Smooth muscle cell (in vitro differentiated cells): ENCODE results near the gene STRIP1. TPM values are rescaled to one million over a fixed set of nuclear protein-coding genes. Genes with fewer than 3 reads are reported as not detected.

Source experiments
- DNase-seq: peaks from one replicate; lab custom pipeline; 2025; ENCODE audit not compliant: unreplicated experiment; lab: John Stamatoyannopoulos, UW
- H2AFZ ChIP-seq: fragments of 200-600 bp; sonication (generic); 2 replicates; pipeline ENCODE4 v1.6.0; 2016; ENCODE audit warnings: antibody characterized with exemption, low read depth, mild to moderate bottlenecking
- H3F3A ChIP-seq: fragments of 200-600 bp; sonication (generic); 2 replicates; pipeline ENCODE4 v1.6.0; 2017; ENCODE audit warnings: antibody characterized with exemption, low read depth
- H3K27ac ChIP-seq: fragments of 200-600 bp; sonication (generic); 2 replicates; pipeline ENCODE4 v1.5.1; 2016; ENCODE audit warnings: low read depth, mild to moderate bottlenecking
- H3K27me3 ChIP-seq: fragments of 200-600 bp; sonication (generic); 2 replicates; pipeline ENCODE4 v1.6.1; 2016; ENCODE audit warnings: low read depth, mild to moderate bottlenecking
- H3K36me3 ChIP-seq: fragments of 200-600 bp; sonication (generic); 2 replicates; pipeline ENCODE4 v1.5.1; 2016; ENCODE audit warnings: low read depth
- H3K4me1 ChIP-seq: fragments of 200-600 bp; sonication (generic); 2 replicates; pipeline ENCODE4 v1.5.1; 2016; ENCODE audit warnings: low read depth
- H3K4me2 ChIP-seq: fragments of 200-600 bp; sonication (generic); 2 replicates; pipeline ENCODE4 v1.6.0; 2016; ENCODE audit warnings: mild to moderate bottlenecking
- H3K4me3 ChIP-seq: fragments of 200-600 bp; sonication (generic); 2 replicates; pipeline ENCODE4 v1.5.1; 2016; ENCODE audit warnings: mild to moderate bottlenecking
- H3K79me2 ChIP-seq: fragments of 200-600 bp; sonication (generic); 2 replicates; pipeline ENCODE4 v1.6.0; 2016; ENCODE audit warnings: low read depth, mild to moderate bottlenecking
- H3K9ac ChIP-seq: fragments of 200-600 bp; sonication (generic); 2 replicates; pipeline ENCODE4 v1.6.0; 2016; ENCODE audit warnings: low read depth
- H3K9me3 ChIP-seq: fragments of 200-600 bp; sonication (generic); replicated peaks from 2 replicates; pipeline ENCODE4 v1.5.1; 2016; ENCODE audit warnings: low read depth
- H4K20me1 ChIP-seq: fragments of 200-600 bp; sonication (generic); 2 replicates; pipeline ENCODE4 v1.6.0; 2016; ENCODE audit warnings: low read depth
- CTCF ChIP-seq: fragments of 200-600 bp; sonication (generic); IDR thresholded peaks from 2 replicates; pipeline ENCODE4 v1.5.1; 2017; ENCODE audit warnings: borderline replicate concordance, mild to moderate bottlenecking, antibody characterized with exemption; ENCODE audit not compliant: insufficient read depth, poor library complexity, severe bottlenecking
- WGBS: methylation state at CpG from one replicate; pipeline ENCODE4 v1.1.7; 2016; ENCODE audit warnings: low lambda C conversion rate; 5-methylcytosine and 5-hydroxymethylcytosine counted together
- polyA plus RNA-seq: library from polyadenylated mRNA; unstranded; fragments of >200 nt; fragmentation: Nextera tagmentation; extraction: Ambion mirVana; gene quantifications from 2 replicates; pipeline ENCODE4 v1.2.1, GENCODE V29; 2016
- total RNA-seq: library from RNA; depleted of rRNA; stranded (reverse); fragments of >200 nt; gene quantifications from 2 replicates; pipeline ENCODE4 v1.2.3, GENCODE V29; 2014

Gene STRIP1
- total and polyA plus RNA-seq, 2 experiments from 2014 or later: 22.5 to 31.2 TPM

- Histone ChIP-seq H3F3A (peaks cover 23% of the 10 kb centered on the region), H3K27ac (no peak overlapping the region), H3K4me1 (peaks cover 25% of the 10 kb centered on the region), H4K20me1 (peaks cover 97% of the 10 kb centered on the region), H3K36me3 (no peaks in the 10 kb centered on the region), H2AFZ (no peak overlapping the region), H3K27me3 (no peaks in the 10 kb centered on the region), H3K4me2 (no peak overlapping the region), H3K9ac (no peak overlapping the region), H3K9me3 (no peaks in the 10 kb centered on the region), H3K4me3 (no peak overlapping the region), H3K79me2 (peaks cover 99% of the 10 kb centered on the region)
- no peak for DNase-seq
- no peak for TF ChIP-seq CTCF
- WGBS: 92% methylated on average over 5 of the region's 5 CpGs
These were observed 43.0 kb upstream of the STRIP1 start for GRCh38 chr1:109991400-109991925.

GRCh38 chr1:109993885-109994284 lies 40.5 kb upstream of the STRIP1 start:
- Histone ChIP-seq H3K27ac (peak overlapping the region; percentile 88), H4K20me1 (peaks cover 91% of the 10 kb centered on the region), H3K36me3 (no peaks in the 10 kb centered on the region), H3K4me3 (no peak overlapping the region), H3F3A (peaks cover 35% of the 10 kb centered on the region), H3K4me1 (peaks cover 17% of the 10 kb centered on the region), H2AFZ (no peak overlapping the region), H3K4me2 (no peak overlapping the region), H3K27me3 (no peaks in the 10 kb centered on the region), H3K9me3 (no peaks in the 10 kb centered on the region), H3K79me2 (peaks cover 92% of the 10 kb centered on the region), H3K9ac (no peak overlapping the region)
- no peak for DNase-seq
- no peak for TF ChIP-seq CTCF
- WGBS: 60% methylated on average over 3 of the region's 3 CpGs

- WGBS: 94% methylated on average over 1 of the region's 1 CpG
These were observed 39.8 kb upstream of the STRIP1 start for GRCh38 chr1:109994654-109995053.

More at GRCh38 chr1:109994654-109995053, 39.8 kb upstream of the STRIP1 start:
- Histone ChIP-seq H3K4me2 (no peak overlapping the region), H3K79me2 (peaks cover 92% of the 10 kb centered on the region), H3K27ac (peak overlapping the region; percentile 88), H3K9me3 (no peaks in the 10 kb centered on the region), H4K20me1 (peaks cover 90% of the 10 kb centered on the region), H3K4me1 (peaks cover 17% of the 10 kb centered on the region), H3K9ac (no peak overlapping the region), H3K36me3 (no peaks in the 10 kb centered on the region), H3K27me3 (no peaks in the 10 kb centered on the region), H2AFZ (no peak overlapping the region), H3K4me3 (no peak overlapping the region), H3F3A (peaks cover 42% of the 10 kb centered on the region)
- TF ChIP-seq CTCF: no peak
- no peak for DNase-seq
